Ovary (tissue), 9 donors: Measurements from ENCODE around the gene MGAT5. TPM values are rescaled to one million over a fixed set of nuclear protein-coding genes. Genes with fewer than 3 reads are reported as not detected.

Experiments
- DNase-seq, 5 donors: peaks; one replicate each; pipeline ENCODE4 v3.0.0-alpha.2; 2019 to 2020
- H3K27ac ChIP-seq, 2 donors: fragments of 200-600 bp; one replicate each; pipeline versions ENCODE4 v1.5.1 to v1.8.0; 2019 to 2022
- H3K27me3 ChIP-seq: fragments of 200-600 bp; one replicate; pipeline ENCODE4 v1.8.0; 2022
- H3K36me3 ChIP-seq: fragments of 200-600 bp; sonication (generic); one replicate; pipeline ENCODE4 v1.5.1; 2019
- H3K4me1 ChIP-seq: one replicate; pipeline ENCODE4 v1.8.1; 2013; ENCODE audit warnings: mild to moderate bottlenecking, moderate library complexity; ENCODE audit not compliant: insufficient read depth
- H3K4me3 ChIP-seq: fragments of 200-600 bp; sonication (generic); one replicate; pipeline ENCODE4 v1.5.1; 2017
- H3K9me3 ChIP-seq, 2 donors: fragments of 200-600 bp in 1 of 2; sonication (generic) in 1 of 2; one replicate each; pipeline versions ENCODE4 v1.5.1 to v1.8.1; 2013 to 2019; ENCODE audit warnings: mild to moderate bottlenecking in 1 of 2, moderate library complexity in 1 of 2
- EP300 ChIP-seq: sonication (generic); formaldehyde crosslinking; IDR thresholded peaks from one replicate; pipeline ENCODE4 v1.6.1; 2017; ENCODE audit warnings: antibody characterized with exemption
- POLR2A ChIP-seq: fragments of 450-650 bp; IDR thresholded peaks from one replicate; pipeline ENCODE4 v1.6.1; 2017; ENCODE audit warnings: antibody characterized with exemption, mild to moderate bottlenecking, moderate library complexity
- WGBS, 3 donors: extraction: QIAGEN DNeasy Blood & Tissue Kit in 1 of 3; methylation state at CpG; one replicate each; pipeline versions ENCODE4 v1.1.5 to v1.1.7; 2013 to 2017; 5-methylcytosine and 5-hydroxymethylcytosine counted together
- intact Hi-C, 4 donors: fragments of 100-400 bp; cut with DNase I; formaldehyde crosslinking; loops; one replicate each; pipeline versions ENCODE4 v1.11.0 to v1.15.1; 2022 to 2023
- polyA plus RNA-seq, 2 donors: library from polyadenylated mRNA; stranded (reverse); fragments of 200-250 nt in 1 of 2; fragments of 350-450 nt in 1 of 2; fragmentation: Illumina TruSeq in 1 of 2; extraction: RNeasy Lipid Tissue Mini Kit (QIAGEN cat#74804) in 1 of 2; gene quantifications; one replicate each; pipeline ENCODE4 v1.2.3, GENCODE V29; 2013 to 2014
- total RNA-seq, 7 donors: library from RNA; depleted of rRNA in 2 of 7; stranded (reverse); fragments of >200 nt in 2 of 7; fragmentation: NEBNext Ultra II Directional in 3 of 7; extraction: Animal tissue kit (Norgen Biotek cat#: 25700) in 3 of 7; gene quantifications; one replicate each; pipeline versions ENCODE4 v1.1.0 to v1.2.4, GENCODE V29; 2016 to 2023
- TF ChIP-seq, protein P1 (sequence below), 3 donors: fragments of 450-650 bp in 2 of 3; fragments of 200-600 bp in 1 of 3; IDR thresholded peaks; one replicate each; pipeline versions ENCODE4 v1.5.1 to v1.8.0; 2016 to 2022; ENCODE audit warnings: antibody characterized with exemption in 3 of 3, mild to moderate bottlenecking in 1 of 3
- donor health status: DM: no; HTN: no; CAD: no; lungs with moderate emphysema.
- donor health status: DM: no; HTN: no; CAD: no.
- donor health status: Bipolar disorder and iron deficiency.
- donor health status: DM: yes; HTN: yes; CAD: no.
- donor health status: DM: no; HTN: no; CAD: no.
- donor health status: DM: yes; HTN: yes; CAD: no.

MGAT5 gene
- total and polyA plus RNA-seq, 9 donors: 11.3 to 61.2 (median 32.4) TPM

DNA sequence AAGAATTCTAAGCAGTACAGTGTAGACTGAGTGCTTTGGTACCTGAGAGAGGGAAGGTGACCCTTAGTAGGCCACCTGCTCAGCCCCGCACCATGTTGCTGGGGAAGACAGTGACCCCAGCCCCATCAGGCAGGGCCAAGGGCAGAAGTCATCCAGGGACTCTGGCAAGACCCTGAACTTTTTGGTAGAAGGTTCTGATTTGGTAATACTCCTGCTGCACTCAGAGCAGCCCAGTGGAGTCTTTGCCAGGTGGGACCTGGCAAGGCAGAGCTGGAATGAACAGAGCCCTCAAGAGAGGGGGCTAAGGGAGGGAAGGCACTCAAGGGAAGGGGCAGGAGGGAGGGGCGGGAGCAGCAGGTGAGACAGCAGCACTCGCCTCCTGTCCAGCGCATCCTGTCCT, 191.2 kb downstream of the MGAT5 start:
- H3K9me3 ChIP-seq: no peaks in the 10 kb centered on the region
- no peak overlapping the region for H3K27ac ChIP-seq
- no peak overlapping the region for H3K4me3 ChIP-seq
- WGBS, 3 donors: 90 to 100% (median 96%) methylated on average over 4 of the region's 4 CpGs
- no peaks in the 10 kb centered on the region for H3K4me1 ChIP-seq
- H3K36me3 ChIP-seq: no peaks in the 10 kb centered on the region
- no peaks in the 10 kb centered on the region for H3K27me3 ChIP-seq
- TF ChIP-seq EP300 (no peak), POLR2A (no peak)
- TF ChIP-seq, protein P1, sequence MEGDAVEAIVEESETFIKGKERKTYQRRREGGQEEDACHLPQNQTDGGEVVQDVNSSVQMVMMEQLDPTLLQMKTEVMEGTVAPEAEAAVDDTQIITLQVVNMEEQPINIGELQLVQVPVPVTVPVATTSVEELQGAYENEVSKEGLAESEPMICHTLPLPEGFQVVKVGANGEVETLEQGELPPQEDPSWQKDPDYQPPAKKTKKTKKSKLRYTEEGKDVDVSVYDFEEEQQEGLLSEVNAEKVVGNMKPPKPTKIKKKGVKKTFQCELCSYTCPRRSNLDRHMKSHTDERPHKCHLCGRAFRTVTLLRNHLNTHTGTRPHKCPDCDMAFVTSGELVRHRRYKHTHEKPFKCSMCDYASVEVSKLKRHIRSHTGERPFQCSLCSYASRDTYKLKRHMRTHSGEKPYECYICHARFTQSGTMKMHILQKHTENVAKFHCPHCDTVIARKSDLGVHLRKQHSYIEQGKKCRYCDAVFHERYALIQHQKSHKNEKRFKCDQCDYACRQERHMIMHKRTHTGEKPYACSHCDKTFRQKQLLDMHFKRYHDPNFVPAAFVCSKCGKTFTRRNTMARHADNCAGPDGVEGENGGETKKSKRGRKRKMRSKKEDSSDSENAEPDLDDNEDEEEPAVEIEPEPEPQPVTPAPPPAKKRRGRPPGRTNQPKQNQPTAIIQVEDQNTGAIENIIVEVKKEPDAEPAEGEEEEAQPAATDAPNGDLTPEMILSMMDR (IDR thresholded peaks at IDR 0.05): no peak
- DNase-seq: no peak
- intact Hi-C loops: no loop called here

DNA sequence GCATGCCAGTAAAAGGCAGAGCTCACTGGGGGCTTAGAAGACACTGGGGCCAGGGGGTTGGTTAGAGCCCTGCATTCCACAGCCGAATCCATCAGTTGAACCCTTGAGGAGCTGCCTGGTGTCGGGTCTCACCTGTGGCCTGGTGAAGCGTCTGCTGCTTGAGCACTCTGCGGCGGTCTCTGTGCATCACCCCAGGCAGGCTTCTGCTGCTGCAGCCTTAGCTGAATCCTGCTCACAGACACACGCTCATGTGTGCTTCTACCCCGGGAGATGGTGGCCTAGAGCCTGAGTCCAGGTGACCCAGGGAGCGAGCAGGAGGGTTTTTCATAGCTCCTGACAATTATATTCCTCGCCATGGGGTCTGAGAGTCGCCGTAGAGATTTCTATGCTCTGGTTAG, 192.1 kb downstream of the MGAT5 start:
- intact Hi-C loops: no loop called here
- Histone ChIP-seq H3K27ac (no peak overlapping the region), H3K36me3 (no peaks in the 10 kb centered on the region)

GRCh38 chr2:134446383-134447017, 192.6 kb downstream of the MGAT5 start:
- Histone ChIP-seq H3K27ac (no peak overlapping the region), H3K27me3 (no peaks in the 10 kb centered on the region), H3K36me3 (no peaks in the 10 kb centered on the region), H3K9me3 (no peaks in the 10 kb centered on the region), H3K4me1 (no peaks in the 10 kb centered on the region), H3K4me3 (no peak overlapping the region)
- no peak for DNase-seq
- WGBS, 3 donors: 42 to 52% (median 44%) methylated on average over 8 of the region's 8 CpGs
- intact Hi-C loops: no loop called here
- TF ChIP-seq EP300 (no peak), POLR2A (no peak)
- TF ChIP-seq, protein P1 (IDR thresholded peaks at IDR 0.05): no peak

More for the DNA sequence above, 192.1 kb downstream of the MGAT5 start:
- no peak for DNase-seq
- Histone ChIP-seq H3K27me3 (no peaks in the 10 kb centered on the region), H3K4me1 (no peaks in the 10 kb centered on the region), H3K4me3 (no peak overlapping the region), H3K9me3 (no peaks in the 10 kb centered on the region)
- TF ChIP-seq EP300 (no peak), POLR2A (no peak)
- TF ChIP-seq, protein P1 (IDR thresholded peaks at IDR 0.05): no peak
- 65 to 74% (median 68%) methylated on average over 11 of the region's 11 CpGs for WGBS, 3 donors

- no peak overlapping the region for H3K4me3 ChIP-seq
- WGBS, 3 donors: 89 to 97% (median 95%) methylated on average over 4 of the region's 4 CpGs
- no peaks in the 10 kb centered on the region for H3K36me3 ChIP-seq
- DNase-seq: no peak
- H3K9me3 ChIP-seq: no peaks in the 10 kb centered on the region
- intact Hi-C loops: no loop called here
- H3K27ac ChIP-seq: no peak overlapping the region
- H3K27me3 ChIP-seq: no peaks in the 10 kb centered on the region
- TF ChIP-seq EP300 (no peak), POLR2A (no peak)
- TF ChIP-seq, protein P1 (IDR thresholded peaks at IDR 0.05): no peak
- H3K4me1 ChIP-seq: no peaks in the 10 kb centered on the region
These were observed 193.8 kb downstream of the MGAT5 start for GRCh38 chr2:134447669-134448068.
